ENCODE data around the gene MED12L.

The MED12L gene

DNA sequence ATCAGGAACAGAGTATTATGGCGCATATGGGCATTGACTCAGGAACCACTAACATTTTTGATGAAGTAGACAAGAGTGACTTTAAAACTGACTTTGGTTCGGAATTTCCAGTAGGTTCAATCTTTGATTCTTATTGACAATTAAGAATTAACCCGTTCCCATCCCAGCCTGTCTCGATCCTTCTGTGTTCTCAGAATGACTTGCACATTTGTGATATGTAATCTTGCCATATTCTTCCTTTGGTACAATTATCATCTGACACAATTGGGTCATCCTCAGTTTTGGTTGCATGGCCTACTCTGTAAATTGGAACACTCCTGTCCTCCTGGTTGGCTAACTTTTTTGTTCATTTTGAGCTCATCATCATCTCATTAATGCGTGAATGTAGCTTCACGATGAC, 107.1 kb downstream of the MED12L start:
- TF ChIP-seq, protein P1, sequence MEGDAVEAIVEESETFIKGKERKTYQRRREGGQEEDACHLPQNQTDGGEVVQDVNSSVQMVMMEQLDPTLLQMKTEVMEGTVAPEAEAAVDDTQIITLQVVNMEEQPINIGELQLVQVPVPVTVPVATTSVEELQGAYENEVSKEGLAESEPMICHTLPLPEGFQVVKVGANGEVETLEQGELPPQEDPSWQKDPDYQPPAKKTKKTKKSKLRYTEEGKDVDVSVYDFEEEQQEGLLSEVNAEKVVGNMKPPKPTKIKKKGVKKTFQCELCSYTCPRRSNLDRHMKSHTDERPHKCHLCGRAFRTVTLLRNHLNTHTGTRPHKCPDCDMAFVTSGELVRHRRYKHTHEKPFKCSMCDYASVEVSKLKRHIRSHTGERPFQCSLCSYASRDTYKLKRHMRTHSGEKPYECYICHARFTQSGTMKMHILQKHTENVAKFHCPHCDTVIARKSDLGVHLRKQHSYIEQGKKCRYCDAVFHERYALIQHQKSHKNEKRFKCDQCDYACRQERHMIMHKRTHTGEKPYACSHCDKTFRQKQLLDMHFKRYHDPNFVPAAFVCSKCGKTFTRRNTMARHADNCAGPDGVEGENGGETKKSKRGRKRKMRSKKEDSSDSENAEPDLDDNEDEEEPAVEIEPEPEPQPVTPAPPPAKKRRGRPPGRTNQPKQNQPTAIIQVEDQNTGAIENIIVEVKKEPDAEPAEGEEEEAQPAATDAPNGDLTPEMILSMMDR (IDR thresholded peaks at IDR 0.05) = no peak

DNA sequence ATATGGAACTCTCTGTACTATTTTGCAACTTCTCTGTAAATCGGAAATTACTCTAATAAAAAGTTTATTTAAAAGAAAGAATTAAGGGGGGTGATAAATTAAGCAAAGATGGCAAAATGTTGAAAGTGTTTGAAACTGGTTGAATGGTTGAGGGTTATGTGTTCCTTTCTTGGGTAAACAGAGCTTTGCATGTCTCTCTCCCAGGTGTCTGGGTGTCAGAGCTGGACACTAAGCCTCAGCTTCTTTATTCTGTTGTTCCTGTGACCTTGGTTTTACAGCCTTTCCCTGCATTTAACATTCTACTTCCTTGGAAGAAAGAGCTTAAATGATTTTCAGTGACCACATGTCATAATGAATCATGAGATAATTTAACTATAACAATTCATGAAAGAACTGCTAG, 110.4 kb downstream of the MED12L start:
- TF ChIP-seq, protein P1 (IDR thresholded peaks at IDR 0.05) = no peak

DNA sequence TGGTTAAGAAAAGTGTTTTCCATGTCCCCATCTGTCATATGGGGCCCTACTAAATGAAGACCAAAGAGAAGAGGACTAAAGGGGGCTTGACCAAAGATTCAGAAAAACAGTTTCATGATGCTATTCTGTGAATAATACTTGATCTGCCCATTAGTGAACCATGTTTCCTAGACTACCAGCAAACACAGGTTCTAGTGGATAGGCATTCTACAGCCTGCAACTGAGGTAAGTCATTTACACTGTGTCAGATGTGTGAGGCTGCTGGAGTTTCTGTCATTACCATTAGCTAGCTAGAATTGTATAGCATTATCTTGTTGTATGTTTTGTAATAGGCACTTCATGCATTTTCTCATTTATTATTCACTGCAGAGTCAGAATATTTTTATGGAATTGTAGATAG, 111.0 kb downstream of the MED12L start:
- TF ChIP-seq, protein P1 (IDR thresholded peaks at IDR 0.05) = no peak

DNA sequence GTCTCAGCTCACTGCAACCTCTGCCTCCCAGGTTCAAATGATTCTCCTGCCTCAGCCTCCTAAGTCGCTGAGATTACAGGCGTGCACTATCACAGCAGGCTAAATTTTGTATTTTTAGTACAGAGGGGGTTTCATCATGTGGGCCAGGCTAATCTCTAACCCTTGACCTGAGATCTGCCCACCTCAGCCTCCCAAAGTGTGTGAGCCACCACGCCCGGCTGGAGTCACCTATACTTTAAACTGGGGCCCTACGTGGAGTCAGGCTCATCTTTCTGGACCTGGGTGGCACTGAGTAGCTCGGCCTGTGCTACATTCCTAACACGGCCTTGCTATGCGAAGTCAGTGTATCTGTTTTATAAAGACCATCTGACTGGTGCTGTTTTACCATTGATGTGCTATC, 111.8 kb downstream of the MED12L start:
- TF ChIP-seq, protein P1 (IDR thresholded peaks at IDR 0.05) = no peak

DNA sequence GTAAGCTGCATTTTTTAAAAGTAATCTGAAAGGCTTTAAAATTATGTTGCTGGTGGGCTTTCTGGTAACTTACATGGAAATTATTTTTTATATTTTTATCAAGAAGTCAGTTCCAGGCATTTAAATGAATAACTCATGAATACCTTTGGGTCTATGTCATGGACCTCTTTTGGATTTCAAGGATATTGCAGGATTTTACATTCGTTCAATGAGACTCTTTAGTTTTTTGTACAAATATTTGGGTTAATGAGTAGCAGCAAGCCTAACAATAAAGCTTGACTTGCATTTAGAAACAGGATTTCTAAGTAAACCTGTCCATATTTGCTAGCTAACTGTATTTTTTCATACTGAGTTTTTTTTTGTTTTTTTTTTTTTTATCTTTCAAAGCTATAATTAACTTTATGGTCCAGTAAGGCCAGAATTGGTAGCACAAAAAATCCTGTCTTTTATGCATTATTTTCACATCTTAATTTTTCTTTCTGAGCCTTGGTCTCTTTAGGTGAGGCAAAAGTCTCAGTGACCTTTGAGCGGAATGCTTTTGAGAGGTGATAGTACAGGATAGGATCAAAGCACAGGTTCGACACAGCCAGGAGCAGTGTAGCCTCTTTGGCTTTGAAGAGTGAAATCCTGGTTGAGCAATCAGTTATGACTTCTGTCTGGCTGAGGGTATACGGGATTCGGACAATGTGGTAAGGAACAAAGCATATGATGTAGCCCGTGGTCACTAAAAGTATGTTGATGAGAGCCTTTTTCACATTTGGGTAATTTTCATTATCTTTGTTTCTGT, 112.7 kb downstream of the MED12L start:
- TF ChIP-seq, protein P1 (IDR thresholded peaks at IDR 0.05) = no peak

DNA sequence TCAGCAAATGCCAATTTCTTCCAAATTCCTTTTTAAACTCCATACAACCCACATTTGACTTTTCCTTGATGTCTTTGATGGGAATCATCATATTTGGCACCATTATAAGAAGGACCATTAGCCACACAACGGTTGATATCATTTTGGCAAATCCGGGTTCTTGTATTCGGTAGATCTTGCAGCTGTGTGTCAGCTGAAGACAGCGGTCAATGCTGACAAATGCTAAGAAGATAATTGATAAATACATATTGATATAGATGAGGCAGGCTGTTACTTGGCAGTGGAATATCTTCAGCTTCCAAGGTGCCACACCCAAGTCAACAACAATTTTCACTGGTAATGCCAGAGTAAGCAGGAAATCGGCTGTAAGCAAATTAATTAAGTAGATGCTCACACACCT, 113.4 kb downstream of the MED12L start:
- TF ChIP-seq, protein P1 (IDR thresholded peaks at IDR 0.05) = no peak

DNA sequence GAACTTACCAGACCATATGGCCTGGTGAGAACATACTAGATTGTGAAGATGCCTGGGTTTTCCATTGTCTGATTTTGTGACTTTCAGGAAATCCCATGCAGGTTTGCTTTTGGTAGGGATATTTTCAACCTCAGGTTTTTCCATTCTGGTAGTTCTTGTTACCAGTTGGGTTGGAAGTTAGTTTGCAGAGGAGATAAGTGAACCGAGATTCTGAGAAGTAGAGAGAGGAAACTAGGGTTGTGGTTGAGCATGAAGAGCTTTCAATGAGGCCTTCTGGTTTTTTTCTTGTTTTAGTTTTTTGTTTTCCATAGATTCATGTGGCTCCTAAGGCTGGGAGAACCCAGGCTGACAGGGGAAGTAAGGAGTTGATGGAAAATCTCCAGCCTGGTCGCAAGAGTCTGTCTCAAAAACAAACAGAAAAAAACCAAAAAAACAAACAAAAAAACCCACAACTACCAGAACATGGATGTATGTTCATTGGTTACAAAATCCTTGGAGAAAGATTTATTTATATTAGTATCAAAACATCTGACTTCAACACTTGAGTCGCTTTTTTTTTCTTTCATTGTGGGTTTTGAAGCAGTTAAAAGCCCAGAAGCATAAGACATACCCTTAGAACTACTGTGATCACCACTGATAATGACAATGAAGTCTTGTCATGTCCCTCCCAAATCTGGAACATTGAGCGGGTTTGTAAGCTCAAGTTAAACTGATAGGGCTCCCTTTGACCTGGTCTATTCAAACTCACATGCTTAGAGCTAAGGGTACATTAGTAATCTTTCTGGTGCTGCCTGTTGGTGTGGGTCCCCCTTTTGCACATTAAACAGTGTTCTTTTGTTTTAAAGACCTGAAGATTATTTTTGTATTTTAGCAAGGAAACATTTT, 114.3 kb downstream of the MED12L start:
- TF ChIP-seq, protein P1 (IDR thresholded peaks at IDR 0.05) = no peak
